Measurements from ENCODE around the gene PTTG1. TPM values are rescaled to one million over a fixed set of nuclear protein-coding genes. Genes with fewer than 3 reads are reported as not detected.
A peak's percentile ranks its signal among the peaks of the same experiment; 100 is the strongest.

PTTG1 gene
- total RNA-seq, 4 donors from 2014 or later, result 31.7 to 98.9 (median 49.9) TPM

- peak overlapping the region; percentile 72 for H3K4me3 ChIP-seq
- peaks cover 36% of the 10 kb centered on the region for H3K4me1 ChIP-seq
- no peaks in the 10 kb centered on the region for H3K27me3 ChIP-seq
- no peaks in the 10 kb centered on the region for H3K36me3 ChIP-seq
- peak overlapping the region; percentile 87 for H3K27ac ChIP-seq
- whole genome bisulfite sequencing, result 39% methylated on average over 2 of the region's 2 CpGs
- TF ChIP-seq POLR2A (IDR thresholded peaks at IDR 0.05), result no peak
- TF ChIP-seq EP300 (IDR thresholded peaks at IDR 0.05), result no peak
- no peak for TF ChIP-seq POLR2AphosphoS5 (IDR thresholded peaks at IDR 0.05)
- no peak for TF ChIP-seq CTCF (IDR thresholded peaks at IDR 0.05)
- H3K9me3 ChIP-seq, result no peaks in the 10 kb centered on the region
- no peak for DNase-seq (ENCODE audit: low spot score in 2 of 2)
Observed at GRCh38 chr5:160423099-160423498, 1.4 kb downstream of the PTTG1 start.

GRCh38 chr5:160427607-160428006 lies 6.0 kb downstream of the PTTG1 start:
- Histone ChIP-seq H3K4me1 (peaks cover 11% of the 10 kb centered on the region), H3K27me3 (no peaks in the 10 kb centered on the region), H3K4me3 (no peak overlapping the region), H3K36me3 (no peaks in the 10 kb centered on the region), H3K9me3 (no peaks in the 10 kb centered on the region), H3K27ac (no peak overlapping the region)
- no peak for TF ChIP-seq EP300 (IDR thresholded peaks at IDR 0.05)
- WGBS, result 98% methylated on average over 4 of the region's 4 CpGs
- no peak for DNase-seq (ENCODE audit: low spot score in 2 of 2)

GRCh38 chr5:160432196-160432595 lies 10.5 kb downstream of the PTTG1 start:
- H3K27ac ChIP-seq, result no peak overlapping the region
- DNase-seq (ENCODE audit: low spot score in 2 of 2), result no peak
- H3K27me3 ChIP-seq, result no peaks in the 10 kb centered on the region
- 97% methylated on average over 4 of the region's 4 CpGs for WGBS
- no peak for TF ChIP-seq EP300 (IDR thresholded peaks at IDR 0.05)
- TF ChIP-seq POLR2AphosphoS5 (IDR thresholded peaks at IDR 0.05), result no peak
- TF ChIP-seq CTCF (IDR thresholded peaks at IDR 0.05), result no peak
- no peak for TF ChIP-seq POLR2A (IDR thresholded peaks at IDR 0.05)
- H3K4me1 ChIP-seq, result peaks cover 4% of the 10 kb centered on the region
- no peaks in the 10 kb centered on the region for H3K9me3 ChIP-seq
- no peak overlapping the region for H3K4me3 ChIP-seq
- H3K36me3 ChIP-seq, result no peaks in the 10 kb centered on the region

- Histone ChIP-seq H3K9me3 (no peaks in the 10 kb centered on the region), H3K27ac (no peak overlapping the region), H3K4me3 (no peak overlapping the region), H3K27me3 (no peaks in the 10 kb centered on the region), H3K36me3 (no peaks in the 10 kb centered on the region), H3K4me1 (peaks cover 4% of the 10 kb centered on the region)
- no peak for TF ChIP-seq POLR2AphosphoS5 (IDR thresholded peaks at IDR 0.05)
- no peak for DNase-seq (ENCODE audit: low spot score in 2 of 2)
- 94% methylated on average over 7 of the region's 7 CpGs for WGBS
Observed at GRCh38 chr5:160432787-160433186, 11.1 kb downstream of the PTTG1 start.

GRCh38 chr5:160434022-160434531 lies 12.4 kb downstream of the PTTG1 start:
- TF ChIP-seq CTCF (IDR thresholded peaks at IDR 0.05) (no peak), EP300 (IDR thresholded peaks at IDR 0.05) (no peak), POLR2A (IDR thresholded peaks at IDR 0.05) (no peak), POLR2AphosphoS5 (IDR thresholded peaks at IDR 0.05) (no peak)
- Histone ChIP-seq H3K4me3 (no peak overlapping the region), H3K4me1 (peaks cover 11% of the 10 kb centered on the region), H3K9me3 (no peaks in the 10 kb centered on the region), H3K27ac (no peak overlapping the region), H3K36me3 (no peaks in the 10 kb centered on the region), H3K27me3 (no peaks in the 10 kb centered on the region)
- DNase-seq (ENCODE audit: low spot score in 2 of 2), result no peak
- whole genome bisulfite sequencing, result 52% methylated on average over 9 of the region's 9 CpGs

- no peaks in the 10 kb centered on the region for H3K36me3 ChIP-seq
- no peak for TF ChIP-seq EP300 (IDR thresholded peaks at IDR 0.05)
- no peak for TF ChIP-seq CTCF (IDR thresholded peaks at IDR 0.05)
- no peak for TF ChIP-seq POLR2AphosphoS5 (IDR thresholded peaks at IDR 0.05)
- TF ChIP-seq POLR2A (IDR thresholded peaks at IDR 0.05), result no peak
- no peaks in the 10 kb centered on the region for H3K27me3 ChIP-seq
- WGBS, result 92% methylated on average over 1 of the region's 1 CpG
- H3K27ac ChIP-seq, result no peak overlapping the region
- peaks cover 15% of the 10 kb centered on the region for H3K4me1 ChIP-seq
- H3K9me3 ChIP-seq, result no peaks in the 10 kb centered on the region
- no peak for DNase-seq (ENCODE audit: low spot score in 2 of 2)
- H3K4me3 ChIP-seq, result no peak overlapping the region
Observed at GRCh38 chr5:160435532-160435931, 13.9 kb downstream of the PTTG1 start.
